ENCODE data around the gene UQCRHL. TPM values are rescaled to one million over a fixed set of nuclear protein-coding genes. Genes with fewer than 3 reads are reported as not detected.

UQCRHL gene
- total RNA-seq, 1 experiment from 2014 or later: 7.5 TPM

DNA sequence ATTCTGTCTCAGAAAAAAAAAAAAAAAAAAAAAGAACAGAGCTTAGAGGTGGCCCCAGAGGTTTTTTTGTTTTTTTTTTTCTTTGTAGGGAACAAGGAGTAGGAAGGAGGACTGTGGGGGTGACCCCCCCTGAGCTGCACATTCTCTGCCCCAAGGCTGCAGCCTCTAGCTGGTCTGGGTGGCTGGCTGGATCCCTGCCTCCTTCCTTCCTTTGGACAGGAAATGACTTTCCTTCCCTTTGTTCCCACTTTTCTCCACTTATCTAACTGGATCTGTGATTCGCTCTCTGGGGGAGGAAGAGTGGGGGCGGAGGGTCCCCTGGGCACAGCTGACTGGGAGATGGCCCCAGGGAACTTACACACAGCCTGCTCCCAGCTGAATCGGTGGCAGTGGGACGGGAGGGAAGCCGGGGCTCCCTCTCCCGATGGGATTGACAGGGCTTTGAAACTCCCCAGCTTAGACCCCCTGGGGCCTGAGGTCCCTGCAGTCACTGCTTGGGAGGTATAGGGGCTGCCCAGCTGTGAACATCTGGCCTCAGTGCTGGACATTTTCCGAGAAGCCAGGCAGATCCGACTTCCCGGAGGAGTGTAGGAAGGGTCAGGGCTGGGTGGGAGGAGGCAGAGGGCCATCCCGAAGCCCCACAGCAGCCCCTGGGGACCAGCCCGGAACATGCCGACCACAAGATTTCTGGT lies 46.8 kb downstream of the UQCRHL start:
- DNase-seq (ENCODE audit: extremely low read depth, low read depth): no peak

DNA sequence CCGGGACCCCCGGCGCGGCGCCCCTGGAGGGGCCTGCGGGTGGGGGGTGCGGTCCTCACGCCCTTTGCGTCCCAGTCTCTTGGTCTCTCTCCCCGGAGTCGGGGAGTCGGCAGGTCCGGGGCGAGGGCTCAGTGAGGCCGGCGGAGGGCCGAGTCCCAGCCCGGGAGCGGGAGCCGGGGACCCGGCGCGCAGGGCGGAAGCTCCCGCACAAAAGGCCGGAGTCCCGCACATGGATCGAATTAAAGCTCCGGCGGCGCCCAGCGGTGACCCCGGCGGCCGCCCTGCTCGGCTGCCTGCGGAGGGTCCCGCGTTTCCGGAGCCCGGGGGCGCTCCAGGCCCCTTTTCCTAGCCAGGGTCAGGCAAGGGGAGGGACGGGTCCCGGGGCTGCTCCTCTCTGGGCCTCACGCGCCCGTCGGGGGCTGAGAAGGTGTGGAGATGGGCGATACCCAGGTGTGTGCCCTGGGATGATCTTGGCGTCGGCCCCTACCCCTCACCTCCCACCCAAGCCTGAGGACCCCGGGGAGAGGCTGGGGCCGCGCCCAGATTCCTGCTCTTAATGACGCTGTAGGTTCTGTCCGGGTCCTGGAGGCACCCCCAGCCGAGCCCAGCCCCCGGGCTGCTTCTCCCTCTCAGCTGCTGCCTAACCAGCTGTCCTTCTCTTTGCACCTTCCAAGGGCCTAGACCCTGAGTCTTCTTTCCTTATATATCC lies 48.3 kb downstream of the UQCRHL start:
- DNase-seq (ENCODE audit: extremely low read depth, low read depth): no peak

DNA sequence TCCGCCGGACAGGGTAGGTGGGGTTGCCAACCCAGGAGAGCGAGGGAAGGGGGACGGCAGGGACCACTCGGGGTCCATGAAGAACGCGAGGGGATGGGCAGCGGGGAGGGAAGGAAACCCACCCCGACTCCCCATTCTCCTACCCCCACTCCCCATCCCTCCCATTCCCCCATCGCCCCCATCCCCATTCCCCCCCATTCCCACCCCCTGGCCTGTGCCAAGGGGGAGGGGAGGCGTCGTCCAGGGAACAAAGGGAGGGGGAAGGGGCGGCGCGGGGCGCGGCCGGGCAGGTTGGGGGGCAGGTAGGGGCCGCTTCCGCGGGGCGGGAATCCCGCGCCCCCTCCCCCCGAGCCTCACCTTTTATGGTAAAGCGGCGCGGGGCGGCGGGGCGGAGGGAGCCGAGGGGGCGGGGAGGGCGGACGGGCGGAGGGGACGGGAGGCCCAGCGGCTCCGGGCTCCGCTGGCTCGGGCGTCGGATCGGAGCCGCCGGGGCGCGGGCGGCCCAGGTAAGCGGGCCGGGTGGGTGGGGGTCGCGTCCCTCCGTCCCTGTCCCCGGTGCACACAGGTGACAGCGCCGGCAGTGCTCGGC lies 49.0 kb downstream of the UQCRHL start, which contains the start of gene FBLIM1:
FBLIM1 (plus strand) TSS at position 453 of the 589 bp plus-strand sequence. CDS start 6,189 bp downstream, outside the sequence.
- DNase-seq (ENCODE audit: extremely low read depth, low read depth): no peak

DNA sequence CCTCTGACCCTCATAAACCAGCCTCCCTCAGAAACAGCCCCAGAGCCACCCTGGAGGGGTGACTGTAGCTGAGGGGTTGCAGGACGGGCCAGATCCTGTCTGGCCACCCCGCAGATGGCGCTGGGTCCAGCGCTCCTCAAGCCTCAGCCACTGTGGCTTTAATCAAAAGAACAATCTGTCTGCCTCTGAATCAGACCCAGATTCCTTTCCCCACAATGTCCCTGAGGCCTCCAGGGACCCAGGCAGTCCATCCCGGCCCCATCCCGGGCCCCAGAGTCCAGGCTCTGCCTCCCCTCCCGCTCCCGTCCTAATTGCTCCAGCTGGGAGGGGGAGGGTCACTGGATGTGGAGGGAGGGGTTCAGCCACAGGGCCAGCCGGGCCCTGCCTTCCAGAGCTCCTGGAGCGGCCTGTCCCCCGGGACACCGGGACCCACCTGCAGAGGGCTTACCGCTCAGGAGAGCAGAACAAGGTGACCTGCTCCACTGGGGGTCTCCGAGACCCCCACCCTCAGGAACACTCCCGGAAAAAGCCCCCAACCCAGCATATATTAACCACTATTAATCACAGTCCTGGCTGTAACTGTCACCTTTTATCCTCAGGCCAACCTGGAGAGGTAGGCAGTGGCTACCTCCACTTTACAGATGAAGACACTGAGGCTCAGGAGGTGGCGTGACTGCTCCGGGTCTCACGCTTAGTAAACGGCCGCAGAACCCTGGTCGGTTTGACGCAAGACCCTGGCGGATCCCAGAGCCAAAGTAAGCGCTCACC lies 49.7 kb downstream of the UQCRHL start:
- no peak for DNase-seq (ENCODE audit: extremely low read depth, low read depth)

Other genes with a start within 250 kb of the UQCRHL start
- 4.0 and 4.2 TPM in 2 replicates for gene AGMAT, start 222.6 kb downstream of the UQCRHL start, total RNA-seq (2014; rRNA removed; shearing (Covaris generic))
- 7.8 and 9.8 TPM in 2 replicates for gene DDI2, start 190.2 kb downstream of the UQCRHL start, total RNA-seq (2014; rRNA removed; shearing (Covaris generic))
- gene PLEKHM2, start 123.3 kb downstream of the UQCRHL start, total RNA-seq (2014; rRNA removed; shearing (Covaris generic)): 20.6 and 21.0 TPM in 2 replicates
- gene SLC25A34, start 71.4 kb downstream of the UQCRHL start, total RNA-seq (2014; rRNA removed; shearing (Covaris generic)): 0.12 TPM in 1 of 2 replicates, not detected in the other
- not detected in 2 replicates for gene TMEM82, start 65.2 kb downstream of the UQCRHL start, total RNA-seq (2014; rRNA removed; shearing (Covaris generic))
- 3.6 and 4.1 TPM in 2 replicates for gene FBLIM1, start 48.9 kb downstream of the UQCRHL start, total RNA-seq (2014; rRNA removed; shearing (Covaris generic))
- gene SPEN, start 40.1 kb upstream of the UQCRHL start, total RNA-seq (2014; rRNA removed; shearing (Covaris generic)): 11.3 and 14.2 TPM in 2 replicates
- gene ZBTB17, start 168.5 kb upstream of the UQCRHL start, total RNA-seq (2014; rRNA removed; shearing (Covaris generic)): 10.0 and 14.3 TPM in 2 replicates
- not detected in 2 replicates for gene SRARP, start 196.6 kb upstream of the UQCRHL start, total RNA-seq (2014; rRNA removed; shearing (Covaris generic))
- not detected in 2 replicates for gene HSPB7, start 210.4 kb upstream of the UQCRHL start, total RNA-seq (2014; rRNA removed; shearing (Covaris generic))
- gene CLCNKA, start 214.4 kb upstream of the UQCRHL start, total RNA-seq (2014; rRNA removed; shearing (Covaris generic)): not detected in 2 replicates
- gene CLCNKB, start 236.1 kb upstream of the UQCRHL start, total RNA-seq (2014; rRNA removed; shearing (Covaris generic)): 0.22 and 0.26 TPM in 2 replicates